Measurements from ENCODE around the gene PACRG. TPM values are rescaled to one million over a fixed set of nuclear protein-coding genes. Genes with fewer than 3 reads are reported as not detected.

The PACRG gene
- total RNA-seq, 1 donor from 2014 or later, result 7.3 TPM

GRCh38 chr6:163062790-163063189 lies 335.0 kb downstream of the PACRG start:
- no peak for FAIRE-seq
- DNase-seq (ENCODE audit: low spot score in 2 of 2), result no peak

- no peak for FAIRE-seq
- DNase-seq (ENCODE audit: low spot score in 2 of 2), result no peak
Observed at GRCh38 chr6:163063561-163063960, 335.8 kb downstream of the PACRG start.

- no peak for FAIRE-seq
- no peak for DNase-seq (ENCODE audit: low spot score in 2 of 2)
Observed at GRCh38 chr6:163064397-163064796, 336.6 kb downstream of the PACRG start.

- FAIRE-seq (no peak), DNase-seq (ENCODE audit: low spot score in 2 of 2) (no peak)
Observed at GRCh38 chr6:163066200-163066599, 338.4 kb downstream of the PACRG start.

- FAIRE-seq (no peak), DNase-seq (ENCODE audit: low spot score in 2 of 2) (no peak)
Observed at GRCh38 chr6:163077134-163077533, 349.4 kb downstream of the PACRG start.

- DNase-seq (ENCODE audit: low spot score in 2 of 2) (no peak), FAIRE-seq (no peak)
Observed at GRCh38 chr6:163078712-163079111, 350.9 kb downstream of the PACRG start.

GRCh38 chr6:163080228-163080627 lies 352.5 kb downstream of the PACRG start:
- no peak for FAIRE-seq

GRCh38 chr6:163083141-163083540 lies 355.4 kb downstream of the PACRG start:
- no peak for FAIRE-seq
- no peak for DNase-seq (ENCODE audit: low spot score in 2 of 2)

More at GRCh38 chr6:163080228-163080627, 352.5 kb downstream of the PACRG start:
- DNase-seq (ENCODE audit: low spot score in 2 of 2), result no peak

GRCh38 chr6:163085426-163085825 lies 357.7 kb downstream of the PACRG start:
- DNase-seq (ENCODE audit: low spot score in 2 of 2), result no peak
- FAIRE-seq, result no peak

- no peak for DNase-seq (ENCODE audit: low spot score in 2 of 2)
- FAIRE-seq, result no peak
Observed at GRCh38 chr6:163085861-163086623, 358.3 kb downstream of the PACRG start.

GRCh38 chr6:163086624-163086920 lies 358.8 kb downstream of the PACRG start:
- DNase-seq (ENCODE audit: low spot score in 2 of 2), result no peak
- no peak for FAIRE-seq

GRCh38 chr6:163087981-163088380 lies 360.2 kb downstream of the PACRG start:
- DNase-seq (ENCODE audit: low spot score in 2 of 2) (no peak), FAIRE-seq (no peak)

- no peak for DNase-seq (ENCODE audit: low spot score in 2 of 2)
- no peak for FAIRE-seq
Observed at GRCh38 chr6:163092876-163093275, 365.1 kb downstream of the PACRG start.

GRCh38 chr6:163094881-163095280 lies 367.1 kb downstream of the PACRG start:
- no peak for DNase-seq (ENCODE audit: low spot score in 2 of 2)
- no peak for FAIRE-seq

GRCh38 chr6:163095401-163095800 lies 367.6 kb downstream of the PACRG start:
- FAIRE-seq (no peak), DNase-seq (ENCODE audit: low spot score in 2 of 2) (no peak)

- no peak for FAIRE-seq
- DNase-seq (ENCODE audit: low spot score in 2 of 2), result no peak
Observed at GRCh38 chr6:163098827-163099479, 371.2 kb downstream of the PACRG start.

- no peak for FAIRE-seq
Observed at GRCh38 chr6:163099621-163100171, 371.9 kb downstream of the PACRG start.

GRCh38 chr6:163100259-163100658 lies 372.5 kb downstream of the PACRG start:
- DNase-seq (ENCODE audit: low spot score in 2 of 2), result no peak
- no peak for FAIRE-seq

More at GRCh38 chr6:163099621-163100171, 371.9 kb downstream of the PACRG start:
- no peak for DNase-seq (ENCODE audit: low spot score in 2 of 2)

GRCh38 chr6:163113358-163113962 lies 385.7 kb downstream of the PACRG start:
- DNase-seq (ENCODE audit: low spot score in 2 of 2) (no peak), FAIRE-seq (no peak)

GRCh38 chr6:163118941-163119340 lies 391.2 kb downstream of the PACRG start:
- DNase-seq (ENCODE audit: low spot score in 2 of 2) (no peak), FAIRE-seq (no peak)

- FAIRE-seq (no peak), DNase-seq (ENCODE audit: low spot score in 2 of 2) (no peak)
Observed at GRCh38 chr6:163120223-163120622, 392.4 kb downstream of the PACRG start.

All from frontal cortex (tissue), 4 donors.